ENCODE results near the gene PPP1R17. TPM values are rescaled to one million over a fixed set of nuclear protein-coding genes. Genes with fewer than 3 reads are reported as not detected.

PPP1R17 gene
- total and polyA plus RNA-seq, 4 donors: 0.63 TPM; not detected in 3

DNA sequence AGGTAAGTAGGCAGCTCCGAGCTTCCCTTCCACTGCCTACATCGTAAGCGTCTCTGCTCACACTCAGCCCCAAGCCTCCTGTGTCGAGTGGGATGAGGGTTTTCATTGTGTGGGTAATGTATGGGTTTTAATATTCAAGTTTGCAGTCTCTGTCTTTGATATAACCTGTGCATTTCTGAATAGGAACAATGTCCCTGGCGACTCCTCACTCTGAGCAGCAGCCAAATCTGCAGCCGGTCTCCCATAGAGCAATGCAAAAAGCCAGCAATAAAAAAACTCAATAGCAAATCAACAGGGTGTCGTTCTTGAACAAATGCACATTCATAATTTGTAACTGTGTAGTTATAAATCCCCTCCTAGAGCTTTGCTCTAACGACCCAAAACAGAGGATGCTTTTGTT lies 33.4 kb downstream of the PPP1R17 start:
- H3K9me3 ChIP-seq (ENCODE audit: control insufficient read depth in 4 of 4, insufficient read depth in 3 of 4, low read length in 3 of 4): no peaks in the 10 kb centered on the region

DNA sequence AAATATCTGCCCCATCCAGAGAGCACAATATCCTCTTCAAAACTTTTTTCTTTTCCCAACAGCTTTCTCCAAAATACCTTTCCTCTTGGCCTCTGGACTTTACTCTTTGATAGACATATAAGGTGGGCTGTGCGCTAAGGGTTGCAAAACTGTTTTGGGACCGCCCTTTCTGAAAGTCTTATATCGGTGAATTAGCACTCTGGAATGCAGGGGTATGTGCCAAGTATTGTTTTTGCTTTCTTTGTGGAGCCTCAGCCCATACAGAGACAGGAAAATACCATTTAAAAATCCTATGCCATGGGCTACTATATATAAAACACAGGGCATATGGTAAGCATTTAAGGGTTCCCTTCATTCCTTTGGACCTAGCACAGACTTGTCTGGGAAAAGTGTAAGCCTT lies 37.7 kb downstream of the PPP1R17 start:
- WGBS, 2 donors: 69 to 86% methylated on average over 3 of the region's 3 CpGs
- Histone ChIP-seq H3K4me1 (ENCODE audit: control insufficient read depth in 5 of 5, insufficient read depth in 5 of 5, low read length in 5 of 5) (no peaks in the 10 kb centered on the region), H3K9me3 (ENCODE audit: control insufficient read depth in 4 of 4, insufficient read depth in 3 of 4, low read length in 3 of 4) (no peaks in the 10 kb centered on the region), H3K9ac (ENCODE audit: insufficient read depth in 1 of 2, low read length in 2 of 2) (no peak overlapping the region), H3K27ac (ENCODE audit: low read depth in 1 of 2, low read length in 1 of 2) (no peak overlapping the region), H3K27me3 (ENCODE audit: control insufficient read depth in 3 of 3, insufficient read depth in 3 of 3, low read length in 2 of 3) (no peaks in the 10 kb centered on the region), H3K36me3 (ENCODE audit: control insufficient read depth in 4 of 4, insufficient read depth in 4 of 4, low read length in 4 of 4) (no peaks in the 10 kb centered on the region), H3K4me3 (no peak overlapping the region)
- DNase-seq: no peak
- no peak for ATAC-seq (ENCODE audit: insufficient read depth, low FRiP score)
- TF ChIP-seq, protein P1, sequence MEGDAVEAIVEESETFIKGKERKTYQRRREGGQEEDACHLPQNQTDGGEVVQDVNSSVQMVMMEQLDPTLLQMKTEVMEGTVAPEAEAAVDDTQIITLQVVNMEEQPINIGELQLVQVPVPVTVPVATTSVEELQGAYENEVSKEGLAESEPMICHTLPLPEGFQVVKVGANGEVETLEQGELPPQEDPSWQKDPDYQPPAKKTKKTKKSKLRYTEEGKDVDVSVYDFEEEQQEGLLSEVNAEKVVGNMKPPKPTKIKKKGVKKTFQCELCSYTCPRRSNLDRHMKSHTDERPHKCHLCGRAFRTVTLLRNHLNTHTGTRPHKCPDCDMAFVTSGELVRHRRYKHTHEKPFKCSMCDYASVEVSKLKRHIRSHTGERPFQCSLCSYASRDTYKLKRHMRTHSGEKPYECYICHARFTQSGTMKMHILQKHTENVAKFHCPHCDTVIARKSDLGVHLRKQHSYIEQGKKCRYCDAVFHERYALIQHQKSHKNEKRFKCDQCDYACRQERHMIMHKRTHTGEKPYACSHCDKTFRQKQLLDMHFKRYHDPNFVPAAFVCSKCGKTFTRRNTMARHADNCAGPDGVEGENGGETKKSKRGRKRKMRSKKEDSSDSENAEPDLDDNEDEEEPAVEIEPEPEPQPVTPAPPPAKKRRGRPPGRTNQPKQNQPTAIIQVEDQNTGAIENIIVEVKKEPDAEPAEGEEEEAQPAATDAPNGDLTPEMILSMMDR (IDR thresholded peaks at IDR 0.05; ENCODE audit: control extremely low read depth, extremely low read depth): no peak

More for the DNA sequence above, 33.4 kb downstream of the PPP1R17 start:
- no peak for ATAC-seq (ENCODE audit: insufficient read depth, low FRiP score)
- TF ChIP-seq, protein P1 (IDR thresholded peaks at IDR 0.05; ENCODE audit: control extremely low read depth, extremely low read depth): no peak
- no peak for DNase-seq
- 79 to 89% methylated on average over 8 of the region's 8 CpGs for WGBS, 2 donors
- no peak overlapping the region for H3K9ac ChIP-seq (ENCODE audit: insufficient read depth in 1 of 2, low read length in 2 of 2)
- no peaks in the 10 kb centered on the region for H3K36me3 ChIP-seq (ENCODE audit: control insufficient read depth in 4 of 4, insufficient read depth in 4 of 4, low read length in 4 of 4)
- H3K27ac ChIP-seq (ENCODE audit: low read depth in 1 of 2, low read length in 1 of 2): no peak overlapping the region
- H3K4me1 ChIP-seq (ENCODE audit: control insufficient read depth in 5 of 5, insufficient read depth in 5 of 5, low read length in 5 of 5): no peaks in the 10 kb centered on the region
- no peak overlapping the region for H3K4me3 ChIP-seq
- no peaks in the 10 kb centered on the region for H3K27me3 ChIP-seq (ENCODE audit: control insufficient read depth in 3 of 3, insufficient read depth in 3 of 3, low read length in 2 of 3)

DNA sequence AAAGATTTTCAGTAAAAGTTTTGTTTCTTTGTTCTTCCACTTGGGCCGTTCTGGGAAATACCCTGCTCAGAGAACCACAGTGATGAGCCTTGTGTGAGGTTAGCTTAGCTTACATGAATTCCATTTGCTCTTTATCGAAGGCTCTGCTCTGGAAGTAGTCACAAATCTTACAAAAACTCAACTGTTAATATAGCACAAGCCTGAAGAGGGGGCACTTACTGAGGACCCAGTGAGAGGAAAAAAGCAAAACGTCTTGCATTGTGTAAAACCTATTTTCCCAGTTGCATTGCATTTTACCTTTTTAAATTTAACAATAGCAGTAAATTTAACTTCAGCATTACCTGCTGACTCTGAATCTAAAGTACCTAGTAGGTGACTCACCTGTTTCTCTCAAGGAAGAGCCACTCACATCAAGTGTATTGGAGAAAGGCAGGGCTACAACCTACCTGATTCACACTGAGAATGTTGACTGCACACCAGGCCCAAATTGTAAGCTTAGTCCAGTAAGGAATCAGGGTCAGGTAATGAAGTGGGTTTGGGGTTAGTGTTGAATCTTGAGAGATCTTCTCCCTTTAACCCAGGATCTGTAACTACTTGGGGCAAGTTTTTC lies 42.3 kb downstream of the PPP1R17 start:
- 53 to 63% methylated on average over 3 of the region's 3 CpGs for WGBS, 2 donors
- Histone ChIP-seq H3K4me1 (ENCODE audit: control insufficient read depth in 5 of 5, insufficient read depth in 5 of 5, low read length in 5 of 5) (no peaks in the 10 kb centered on the region), H3K9ac (ENCODE audit: insufficient read depth in 1 of 2, low read length in 2 of 2) (no peak overlapping the region), H3K9me3 (ENCODE audit: control insufficient read depth in 4 of 4, insufficient read depth in 3 of 4, low read length in 3 of 4) (no peaks in the 10 kb centered on the region), H3K36me3 (ENCODE audit: control insufficient read depth in 4 of 4, insufficient read depth in 4 of 4, low read length in 4 of 4) (no peaks in the 10 kb centered on the region), H3K27ac (ENCODE audit: low read depth in 1 of 2, low read length in 1 of 2) (no peak overlapping the region), H3K4me3 (no peak overlapping the region), H3K27me3 (ENCODE audit: control insufficient read depth in 3 of 3, insufficient read depth in 3 of 3, low read length in 2 of 3) (no peaks in the 10 kb centered on the region)
- TF ChIP-seq, protein P1 (IDR thresholded peaks at IDR 0.05; ENCODE audit: control extremely low read depth, extremely low read depth): no peak
- DNase-seq: no peak
- no peak for ATAC-seq (ENCODE audit: insufficient read depth, low FRiP score)

DNA sequence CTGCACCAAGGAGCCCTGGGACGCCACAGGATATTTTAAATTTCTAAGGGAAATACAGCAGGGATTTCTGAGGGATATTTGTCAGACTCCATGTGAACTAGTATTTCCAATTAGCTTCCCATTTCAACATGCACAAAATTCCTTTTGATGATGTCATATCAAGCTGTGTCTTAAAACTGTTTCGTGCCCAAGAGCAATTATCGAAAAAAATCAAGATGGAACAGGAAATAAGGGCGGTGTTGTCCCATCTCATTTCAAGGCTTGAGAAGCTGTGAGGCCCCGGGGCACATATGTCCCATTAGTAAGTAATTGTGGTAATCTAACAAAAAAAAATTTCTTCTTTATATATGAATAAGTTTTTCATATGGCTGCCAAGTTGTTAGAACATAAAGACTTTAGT lies 47.4 kb downstream of the PPP1R17 start:
- no peak overlapping the region for H3K27ac ChIP-seq (ENCODE audit: low read depth in 1 of 2, low read length in 1 of 2)
- DNase-seq: peak in 2 of 3 donors; percentile 7 to 14
- no peaks in the 10 kb centered on the region for H3K4me1 ChIP-seq (ENCODE audit: control insufficient read depth in 5 of 5, insufficient read depth in 5 of 5, low read length in 5 of 5)
- H3K4me3 ChIP-seq: no peak overlapping the region
- no peak overlapping the region for H3K9ac ChIP-seq (ENCODE audit: insufficient read depth in 1 of 2, low read length in 2 of 2)
- no peaks in the 10 kb centered on the region for H3K9me3 ChIP-seq (ENCODE audit: control insufficient read depth in 4 of 4, insufficient read depth in 3 of 4, low read length in 3 of 4)
- no peak for ATAC-seq (ENCODE audit: insufficient read depth, low FRiP score)
- WGBS, 2 donors: 68 to 73% methylated on average over 5 of the region's 5 CpGs
- peaks cover 0 to 4% (median 0%) of the 10 kb centered on the region in 3 donors for H3K27me3 ChIP-seq (ENCODE audit: control insufficient read depth in 3 of 3, insufficient read depth in 3 of 3, low read length in 2 of 3)
- H3K36me3 ChIP-seq (ENCODE audit: control insufficient read depth in 4 of 4, insufficient read depth in 4 of 4, low read length in 4 of 4): no peaks in the 10 kb centered on the region
- TF ChIP-seq, protein P1 (IDR thresholded peaks at IDR 0.05; ENCODE audit: control extremely low read depth, extremely low read depth): no peak
